C4-2B (cell line): ENCODE results near the gene RBM4.

Experiments
- ZFX ChIP-seq: fragments of 450-650 bp; IDR thresholded peaks from 2 replicates; pipeline ENCODE4 v1.6.1; 2017
- TF ChIP-seq, protein P1 (sequence below): fragments of 450-650 bp; conservative IDR thresholded peaks from 2 replicates; pipeline ENCODE4 v1.5.1; 2017; ENCODE audit warnings: mild to moderate bottlenecking

DNA sequence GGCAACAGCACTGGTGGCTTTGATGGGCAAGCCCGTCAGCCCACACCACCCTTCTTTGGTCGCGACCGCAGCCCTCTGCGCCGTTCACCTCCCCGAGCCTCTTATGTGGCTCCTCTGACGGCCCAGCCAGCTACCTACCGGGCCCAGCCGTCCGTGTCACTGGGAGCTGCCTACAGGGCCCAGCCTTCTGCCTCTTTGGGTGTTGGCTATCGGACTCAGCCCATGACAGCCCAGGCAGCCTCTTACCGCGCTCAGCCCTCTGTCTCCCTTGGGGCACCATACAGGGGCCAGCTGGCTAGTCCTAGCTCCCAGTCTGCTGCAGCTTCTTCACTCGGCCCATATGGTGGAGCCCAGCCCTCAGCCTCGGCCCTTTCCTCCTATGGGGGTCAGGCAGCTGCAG lies 14.1 kb upstream of the RBM4 start:
- TF ChIP-seq, protein P1, sequence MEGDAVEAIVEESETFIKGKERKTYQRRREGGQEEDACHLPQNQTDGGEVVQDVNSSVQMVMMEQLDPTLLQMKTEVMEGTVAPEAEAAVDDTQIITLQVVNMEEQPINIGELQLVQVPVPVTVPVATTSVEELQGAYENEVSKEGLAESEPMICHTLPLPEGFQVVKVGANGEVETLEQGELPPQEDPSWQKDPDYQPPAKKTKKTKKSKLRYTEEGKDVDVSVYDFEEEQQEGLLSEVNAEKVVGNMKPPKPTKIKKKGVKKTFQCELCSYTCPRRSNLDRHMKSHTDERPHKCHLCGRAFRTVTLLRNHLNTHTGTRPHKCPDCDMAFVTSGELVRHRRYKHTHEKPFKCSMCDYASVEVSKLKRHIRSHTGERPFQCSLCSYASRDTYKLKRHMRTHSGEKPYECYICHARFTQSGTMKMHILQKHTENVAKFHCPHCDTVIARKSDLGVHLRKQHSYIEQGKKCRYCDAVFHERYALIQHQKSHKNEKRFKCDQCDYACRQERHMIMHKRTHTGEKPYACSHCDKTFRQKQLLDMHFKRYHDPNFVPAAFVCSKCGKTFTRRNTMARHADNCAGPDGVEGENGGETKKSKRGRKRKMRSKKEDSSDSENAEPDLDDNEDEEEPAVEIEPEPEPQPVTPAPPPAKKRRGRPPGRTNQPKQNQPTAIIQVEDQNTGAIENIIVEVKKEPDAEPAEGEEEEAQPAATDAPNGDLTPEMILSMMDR: no peak
- no peak for TF ChIP-seq ZFX
